ENCODE data around the gene NPBWR2.

Gene NPBWR2

DNA sequence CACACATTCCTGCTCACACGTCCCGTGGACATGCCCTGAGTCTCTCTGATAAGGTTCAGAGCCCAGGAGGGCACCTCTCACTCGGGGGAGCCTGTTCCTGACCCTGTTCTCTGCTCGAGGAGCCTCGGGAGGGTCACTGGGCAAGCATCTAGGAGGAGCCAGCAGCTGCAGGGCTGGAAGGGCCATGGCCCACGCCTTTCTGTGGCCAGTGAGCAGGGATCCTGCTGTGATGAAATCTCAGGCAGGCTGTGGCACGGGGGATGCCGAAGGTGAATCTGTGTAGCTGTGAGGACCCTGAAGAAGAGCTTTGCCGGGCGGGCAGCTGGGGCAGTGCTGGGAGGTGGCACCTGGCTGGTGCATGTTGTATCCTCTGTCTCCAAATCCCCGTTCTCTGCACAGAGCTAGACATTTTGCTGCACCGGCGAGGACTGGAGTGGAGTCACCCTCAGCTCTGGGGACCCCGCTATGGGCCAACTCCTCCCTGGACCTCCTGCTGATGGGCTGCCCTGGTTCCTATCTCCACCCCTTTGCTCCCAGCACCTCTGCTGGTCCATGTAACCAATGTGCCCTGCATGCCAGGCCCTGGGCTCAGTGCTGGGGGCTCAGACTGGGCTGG lies 7.1 kb upstream of the NPBWR2 start:
- TF ChIP-seq, protein P1, sequence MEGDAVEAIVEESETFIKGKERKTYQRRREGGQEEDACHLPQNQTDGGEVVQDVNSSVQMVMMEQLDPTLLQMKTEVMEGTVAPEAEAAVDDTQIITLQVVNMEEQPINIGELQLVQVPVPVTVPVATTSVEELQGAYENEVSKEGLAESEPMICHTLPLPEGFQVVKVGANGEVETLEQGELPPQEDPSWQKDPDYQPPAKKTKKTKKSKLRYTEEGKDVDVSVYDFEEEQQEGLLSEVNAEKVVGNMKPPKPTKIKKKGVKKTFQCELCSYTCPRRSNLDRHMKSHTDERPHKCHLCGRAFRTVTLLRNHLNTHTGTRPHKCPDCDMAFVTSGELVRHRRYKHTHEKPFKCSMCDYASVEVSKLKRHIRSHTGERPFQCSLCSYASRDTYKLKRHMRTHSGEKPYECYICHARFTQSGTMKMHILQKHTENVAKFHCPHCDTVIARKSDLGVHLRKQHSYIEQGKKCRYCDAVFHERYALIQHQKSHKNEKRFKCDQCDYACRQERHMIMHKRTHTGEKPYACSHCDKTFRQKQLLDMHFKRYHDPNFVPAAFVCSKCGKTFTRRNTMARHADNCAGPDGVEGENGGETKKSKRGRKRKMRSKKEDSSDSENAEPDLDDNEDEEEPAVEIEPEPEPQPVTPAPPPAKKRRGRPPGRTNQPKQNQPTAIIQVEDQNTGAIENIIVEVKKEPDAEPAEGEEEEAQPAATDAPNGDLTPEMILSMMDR (conservative IDR thresholded peaks at IDR 0.05; ENCODE audit: low read depth, low read length), result no peak
- no peak for DNase-seq (ENCODE audit: low read depth)
- no peak overlapping the region for H3K4me3 ChIP-seq (ENCODE audit: low read length)

GRCh38 chr20:64113796-64114355 lies 6.5 kb upstream of the NPBWR2 start:
- TF ChIP-seq, protein P1 (conservative IDR thresholded peaks at IDR 0.05; ENCODE audit: low read depth, low read length), result no peak
- H3K4me3 ChIP-seq (ENCODE audit: low read length), result no peak overlapping the region

GRCh38 chr20:64113444-64113775 lies 6.0 kb upstream of the NPBWR2 start:
- DNase-seq (ENCODE audit: low read depth), result no peak
- H3K4me3 ChIP-seq (ENCODE audit: low read length), result no peak overlapping the region
- TF ChIP-seq, protein P1 (conservative IDR thresholded peaks at IDR 0.05; ENCODE audit: low read depth, low read length), result no peak

More at GRCh38 chr20:64113796-64114355, 6.5 kb upstream of the NPBWR2 start:
- no peak for DNase-seq (ENCODE audit: low read depth)

DNA sequence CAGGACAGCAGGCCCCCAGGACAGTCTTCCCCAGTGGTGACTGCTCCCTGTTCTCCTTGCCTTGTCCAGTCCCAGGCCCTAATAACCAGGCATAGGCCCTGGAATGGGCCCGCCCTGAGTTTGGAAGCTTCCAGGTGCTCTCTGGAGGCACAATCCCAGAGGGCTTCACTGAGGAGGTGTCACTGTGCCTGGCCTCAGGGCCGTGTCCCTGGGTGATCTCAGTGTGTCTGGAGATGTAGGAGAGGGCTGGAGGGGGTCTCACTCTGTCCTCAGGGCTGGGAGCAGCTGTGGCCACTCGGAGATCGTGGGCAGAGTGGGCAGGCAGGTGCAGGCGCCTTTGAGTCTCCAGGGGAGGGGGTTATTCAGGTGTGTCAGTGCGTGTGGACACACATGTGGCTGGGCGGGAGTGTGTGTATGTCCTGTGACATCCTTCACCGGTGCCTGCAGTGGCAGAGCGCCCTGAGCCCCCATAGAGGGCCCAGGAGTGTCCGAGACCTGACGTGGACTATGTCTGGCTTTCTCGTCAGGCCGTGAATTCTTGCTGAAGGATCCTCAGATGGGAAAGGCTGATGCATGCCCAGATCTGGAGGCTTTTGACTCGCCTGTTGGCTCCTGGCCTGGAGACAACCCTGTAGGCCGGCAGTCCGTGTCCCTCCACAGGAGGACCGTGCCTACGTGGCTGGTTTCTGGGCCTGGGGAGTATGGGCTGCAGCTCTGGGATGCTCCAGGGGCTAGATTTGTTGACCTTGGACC lies 5.5 kb upstream of the NPBWR2 start:
- TF ChIP-seq, protein P1 (conservative IDR thresholded peaks at IDR 0.05; ENCODE audit: low read depth, low read length), result no peak
- DNase-seq (ENCODE audit: low read depth), result no peak

DNA sequence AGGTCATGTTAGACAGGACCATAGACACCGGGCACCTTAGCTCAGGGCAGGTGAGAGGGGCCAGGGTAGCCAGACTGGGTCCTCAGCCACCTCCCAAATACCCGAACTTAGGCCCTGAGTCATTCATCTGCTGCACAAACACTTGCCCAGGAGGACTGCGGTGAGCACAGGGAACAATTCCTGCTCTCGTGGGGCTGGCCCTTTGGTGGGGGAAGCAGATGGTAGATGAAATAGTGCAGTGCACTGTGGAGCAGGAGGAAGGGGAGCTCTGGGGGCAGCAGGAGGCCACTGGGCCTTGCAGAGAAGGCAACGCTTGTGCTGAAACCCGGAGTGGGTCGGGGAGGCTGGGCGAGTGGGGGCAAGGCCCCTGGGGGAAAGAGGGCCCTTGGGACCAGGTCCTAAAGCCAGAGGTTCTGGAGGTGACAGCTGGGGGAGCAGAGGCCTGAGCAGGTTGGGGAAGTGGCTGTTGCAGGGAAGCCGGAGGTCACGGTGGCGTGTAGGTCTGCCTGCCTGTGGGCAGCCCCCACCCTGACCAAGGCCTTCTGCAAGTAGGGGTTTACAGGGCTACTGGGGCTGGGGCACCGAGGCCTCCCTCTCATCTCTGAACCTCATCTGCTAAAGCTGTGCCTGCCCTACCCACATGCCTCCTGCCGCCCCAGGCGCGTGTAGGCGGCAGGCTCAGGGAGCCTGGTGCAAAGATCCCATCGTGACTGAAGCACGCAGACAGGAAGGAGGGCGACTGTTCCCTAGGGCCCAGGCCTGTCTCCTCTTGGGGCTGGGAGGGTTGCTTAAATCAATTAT lies 4.7 kb upstream of the NPBWR2 start:
- no peak for DNase-seq (ENCODE audit: low read depth)
- H3K4me3 ChIP-seq (ENCODE audit: low read length), result no peak overlapping the region
- TF ChIP-seq, protein P1 (conservative IDR thresholded peaks at IDR 0.05; ENCODE audit: low read depth, low read length), result no peak

More for the DNA sequence above, 5.5 kb upstream of the NPBWR2 start:
- no peak overlapping the region for H3K4me3 ChIP-seq (ENCODE audit: low read length)

DNA sequence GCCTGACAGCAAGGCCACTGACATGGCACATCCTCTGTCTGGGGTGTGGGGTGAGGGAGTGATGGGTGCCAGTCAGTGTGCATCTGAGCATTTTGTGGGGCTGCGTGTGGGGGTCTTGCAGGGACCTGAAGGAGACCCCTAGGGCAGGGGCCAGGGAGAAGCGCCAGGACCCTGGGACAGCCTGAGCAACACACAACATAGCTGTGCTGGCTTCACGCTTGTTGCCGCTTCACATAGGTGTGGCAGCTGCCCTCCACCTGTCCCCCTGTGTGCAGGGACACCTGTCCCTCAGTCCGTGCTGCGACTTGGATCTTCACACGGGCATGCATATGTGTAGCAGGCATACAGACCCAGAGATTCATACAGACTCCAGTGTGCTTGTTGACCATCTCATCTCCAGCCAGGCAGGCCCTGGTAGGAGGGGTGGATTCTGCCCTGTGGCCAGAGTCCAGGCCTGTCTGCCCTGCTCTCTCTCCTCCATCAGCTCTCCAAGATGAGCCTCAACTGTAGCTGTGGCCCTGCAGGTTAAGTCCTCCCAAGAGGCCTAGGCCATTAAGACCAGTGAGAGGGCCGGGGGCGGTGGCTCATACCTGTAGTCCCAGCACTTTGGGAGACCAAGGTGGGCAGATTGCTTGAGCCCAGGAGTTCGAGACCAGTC lies 3.2 kb upstream of the NPBWR2 start:
- DNase-seq (ENCODE audit: low read depth), result no peak

More for the DNA sequence above, 3.2 kb upstream of the NPBWR2 start:
- TF ChIP-seq, protein P1 (conservative IDR thresholded peaks at IDR 0.05; ENCODE audit: low read depth, low read length), result no peak
- no peak overlapping the region for H3K4me3 ChIP-seq (ENCODE audit: low read length)
